Stomach smooth muscle (tissue), 2 donors: ENCODE measurements around the gene FARS2.

Experiments used
- H3K27ac ChIP-seq: one replicate; pipeline ENCODE4 v1.7.0; 2013; ENCODE audit warnings: mild to moderate bottlenecking, low read length, inconsistent platforms
- H3K27me3 ChIP-seq, 2 donors: one replicate each; pipeline ENCODE4 v1.7.0; 2013; ENCODE audit warnings: low read length in 2 of 2; ENCODE audit not compliant: insufficient read depth in 2 of 2, control insufficient read depth in 1 of 2
- H3K36me3 ChIP-seq, 2 donors: one replicate each; pipeline ENCODE4 v1.7.0; 2013; ENCODE audit warnings: low read length in 2 of 2; ENCODE audit not compliant: control insufficient read depth in 2 of 2, insufficient read depth in 2 of 2
- H3K4me1 ChIP-seq: one replicate; pipeline ENCODE4 v1.7.0; 2013; ENCODE audit warnings: low read length; ENCODE audit not compliant: control insufficient read depth, insufficient read depth
- H3K4me3 ChIP-seq, 2 donors: one replicate each; pipeline ENCODE4 v1.7.0; 2013; ENCODE audit warnings: low read length in 2 of 2
- H3K9ac ChIP-seq, 2 donors: one replicate each; pipeline ENCODE4 v1.7.0; 2013; ENCODE audit warnings: low read length in 2 of 2, mild to moderate bottlenecking in 1 of 2
- H3K9me3 ChIP-seq, 2 donors: one replicate each; pipeline ENCODE4 v1.7.0; 2013; ENCODE audit warnings: low read length in 2 of 2; ENCODE audit not compliant: control insufficient read depth in 2 of 2
- donor health status: healthy.
- donor health status: Pancreatic carcinoma.

FARS2 gene

DNA sequence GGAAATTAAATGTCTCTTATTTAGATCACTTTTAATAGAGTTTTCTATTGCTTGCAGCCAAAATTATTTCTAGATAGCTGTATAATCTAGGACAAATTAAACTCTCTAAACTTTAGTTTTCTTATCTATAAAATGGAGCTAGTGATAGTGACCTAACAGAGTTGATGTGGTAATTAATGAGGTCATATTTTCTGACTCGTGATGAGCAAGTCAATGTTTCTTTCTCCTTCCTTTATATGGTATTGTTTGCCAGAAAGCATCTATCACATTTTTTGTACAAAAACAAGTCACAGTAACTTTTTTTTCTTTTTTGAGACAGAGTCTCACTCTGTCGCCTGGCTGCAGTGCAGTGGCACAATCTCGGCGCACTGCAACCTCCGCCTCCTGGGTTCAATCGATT lies 267.7 kb downstream of the FARS2 start:
- no peak overlapping the region for H3K9ac ChIP-seq
- H3K27me3 ChIP-seq = no peaks in the 10 kb centered on the region
- no peaks in the 10 kb centered on the region for H3K4me1 ChIP-seq
- H3K27ac ChIP-seq = no peak overlapping the region
- H3K9me3 ChIP-seq = no peaks in the 10 kb centered on the region
- no peaks in the 10 kb centered on the region for H3K36me3 ChIP-seq
- no peak overlapping the region for H3K4me3 ChIP-seq

DNA sequence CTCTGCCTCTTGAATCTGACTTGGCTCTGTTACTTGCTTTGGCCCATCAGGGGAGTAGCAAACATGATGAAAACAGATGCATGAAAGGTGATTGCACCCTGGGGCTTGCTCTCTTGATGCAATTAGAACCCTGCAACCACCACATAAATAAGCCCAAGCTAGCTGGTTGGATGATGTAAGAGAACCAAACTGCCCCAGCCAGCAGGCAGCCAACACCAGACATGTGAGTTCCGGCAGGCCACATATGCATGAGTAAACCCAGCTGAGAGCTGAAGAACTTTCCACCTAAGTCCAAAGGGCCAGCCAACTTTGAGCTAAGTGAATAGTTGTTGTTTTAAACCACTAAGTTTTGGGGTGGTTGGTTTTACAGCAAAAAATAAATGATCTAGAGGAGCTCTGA lies 268.4 kb downstream of the FARS2 start:
- Histone ChIP-seq H3K9me3 (no peaks in the 10 kb centered on the region), H3K9ac (no peak overlapping the region), H3K4me3 (no peak overlapping the region), H3K4me1 (no peaks in the 10 kb centered on the region), H3K27ac (no peak overlapping the region), H3K36me3 (no peaks in the 10 kb centered on the region), H3K27me3 (no peaks in the 10 kb centered on the region)

GRCh38 chr6:5531161-5531560 lies 269.8 kb downstream of the FARS2 start:
- H3K27ac ChIP-seq = no peak overlapping the region
- no peaks in the 10 kb centered on the region for H3K9me3 ChIP-seq
- H3K4me3 ChIP-seq = no peak overlapping the region
- no peaks in the 10 kb centered on the region for H3K36me3 ChIP-seq
- H3K4me1 ChIP-seq = no peaks in the 10 kb centered on the region
- H3K9ac ChIP-seq = no peak overlapping the region
- no peaks in the 10 kb centered on the region for H3K27me3 ChIP-seq

- Histone ChIP-seq H3K36me3 (no peaks in the 10 kb centered on the region), H3K9me3 (no peaks in the 10 kb centered on the region), H3K9ac (no peak overlapping the region), H3K27ac (no peak overlapping the region), H3K4me1 (no peaks in the 10 kb centered on the region), H3K27me3 (no peaks in the 10 kb centered on the region), H3K4me3 (no peak overlapping the region)
These were observed 270.6 kb downstream of the FARS2 start for GRCh38 chr6:5531853-5532375.

GRCh38 chr6:5532941-5533340 lies 271.6 kb downstream of the FARS2 start:
- H3K9me3 ChIP-seq = no peaks in the 10 kb centered on the region
- no peaks in the 10 kb centered on the region for H3K4me1 ChIP-seq
- no peak overlapping the region for H3K27ac ChIP-seq
- H3K27me3 ChIP-seq = no peaks in the 10 kb centered on the region
- H3K9ac ChIP-seq = no peak overlapping the region
- H3K36me3 ChIP-seq = no peaks in the 10 kb centered on the region
- H3K4me3 ChIP-seq = no peak overlapping the region

DNA sequence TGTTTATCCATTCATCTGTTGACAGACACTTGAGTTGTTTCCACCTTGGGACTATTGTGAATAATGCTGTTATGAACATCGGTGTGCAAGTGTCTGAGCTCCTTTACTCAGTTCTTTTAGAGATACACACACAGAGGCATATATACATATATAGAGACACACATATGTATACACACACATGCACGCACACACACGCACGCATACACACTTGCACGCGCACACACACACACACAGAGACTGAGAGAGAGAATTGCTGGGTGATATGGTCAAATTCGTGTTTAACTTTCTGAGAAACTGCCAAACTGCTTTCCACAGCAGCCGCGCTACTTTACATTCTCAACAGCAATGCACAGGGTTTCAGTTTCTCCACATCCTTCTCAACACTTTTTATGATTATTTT lies 273.3 kb downstream of the FARS2 start:
- H3K9ac ChIP-seq = no peak overlapping the region
- H3K9me3 ChIP-seq = no peaks in the 10 kb centered on the region

DNA sequence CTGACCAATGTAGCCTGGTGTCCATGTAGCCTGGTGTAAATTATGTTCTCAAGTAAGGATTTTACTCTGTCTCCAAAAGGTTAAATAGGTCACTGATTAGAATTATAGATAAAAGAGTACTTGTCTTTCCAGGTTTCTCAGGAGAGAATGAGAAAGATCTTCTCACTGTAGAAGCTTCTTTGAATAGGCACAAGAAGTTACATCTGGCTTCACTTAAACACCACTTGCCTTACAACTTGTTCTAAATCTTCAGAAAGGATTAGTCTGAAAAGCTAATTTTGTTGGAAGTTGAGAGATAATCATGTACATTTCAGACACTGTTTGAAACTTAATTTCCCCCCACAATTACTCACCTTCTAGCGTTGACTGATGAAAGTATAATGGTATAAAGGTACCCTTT lies 275.3 kb downstream of the FARS2 start:
- no peaks in the 10 kb centered on the region for H3K9me3 ChIP-seq
- H3K36me3 ChIP-seq = no peaks in the 10 kb centered on the region
- H3K4me3 ChIP-seq = no peak overlapping the region
- no peak overlapping the region for H3K27ac ChIP-seq
- no peak overlapping the region for H3K9ac ChIP-seq
- no peaks in the 10 kb centered on the region for H3K4me1 ChIP-seq
- no peaks in the 10 kb centered on the region for H3K27me3 ChIP-seq

More for the DNA sequence above, 273.3 kb downstream of the FARS2 start:
- Histone ChIP-seq H3K27me3 (no peaks in the 10 kb centered on the region), H3K4me1 (no peaks in the 10 kb centered on the region), H3K4me3 (no peak overlapping the region), H3K36me3 (no peaks in the 10 kb centered on the region), H3K27ac (no peak overlapping the region)

DNA sequence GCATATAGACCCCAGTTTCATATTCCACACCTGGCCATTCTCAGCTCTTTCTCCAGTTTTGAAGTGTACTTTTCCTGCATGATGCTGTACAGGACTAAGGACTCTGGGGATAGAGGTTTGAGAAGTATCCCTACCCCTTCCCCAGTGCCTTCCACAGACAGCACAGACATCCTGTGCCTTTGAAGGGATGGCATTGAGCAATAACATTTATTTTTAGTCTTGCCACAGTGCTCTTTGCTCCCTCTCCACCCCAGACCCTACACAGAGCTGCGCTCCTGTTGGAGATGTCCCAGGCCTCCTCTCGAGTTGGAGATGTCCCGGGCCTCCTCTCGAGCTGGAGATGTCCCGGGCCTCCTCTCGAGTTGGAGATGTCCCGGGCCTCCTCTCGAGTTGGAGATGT lies 275.8 kb downstream of the FARS2 start:
- Histone ChIP-seq H3K27ac (no peak overlapping the region), H3K4me1 (no peaks in the 10 kb centered on the region), H3K4me3 (no peak overlapping the region), H3K27me3 (no peaks in the 10 kb centered on the region), H3K9me3 (no peaks in the 10 kb centered on the region), H3K36me3 (no peaks in the 10 kb centered on the region), H3K9ac (no peak overlapping the region)

DNA sequence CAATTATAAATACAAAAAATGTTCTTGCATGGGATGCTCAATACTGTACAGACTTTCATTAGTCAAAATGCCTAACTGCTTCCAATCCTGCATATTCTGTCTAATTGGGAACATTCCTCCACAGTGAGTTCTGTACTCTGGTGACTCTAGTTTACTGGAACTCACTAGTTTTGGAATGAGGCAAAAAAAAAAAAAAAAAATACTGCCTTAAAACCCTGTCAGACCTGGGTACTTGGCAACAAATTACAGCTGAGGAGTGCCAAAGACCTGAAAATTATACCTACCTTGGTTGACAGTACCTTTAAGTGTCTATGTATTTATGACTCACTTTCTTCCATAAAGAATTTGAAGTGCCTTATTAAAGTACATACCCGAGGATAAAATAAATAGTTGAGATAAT lies 276.7 kb downstream of the FARS2 start:
- Histone ChIP-seq H3K4me3 (no peak overlapping the region), H3K27me3 (no peaks in the 10 kb centered on the region), H3K27ac (no peak overlapping the region)

GRCh38 chr6:5540370-5540769 lies 279.1 kb downstream of the FARS2 start:
- H3K4me3 ChIP-seq = no peak overlapping the region
- no peak overlapping the region for H3K27ac ChIP-seq
- no peaks in the 10 kb centered on the region for H3K27me3 ChIP-seq
- no peaks in the 10 kb centered on the region for H3K9me3 ChIP-seq
- no peaks in the 10 kb centered on the region for H3K36me3 ChIP-seq
- H3K9ac ChIP-seq = no peak overlapping the region
- no peaks in the 10 kb centered on the region for H3K4me1 ChIP-seq

More for the DNA sequence above, 276.7 kb downstream of the FARS2 start:
- H3K4me1 ChIP-seq = no peaks in the 10 kb centered on the region
- H3K36me3 ChIP-seq = no peaks in the 10 kb centered on the region
- H3K9me3 ChIP-seq = no peaks in the 10 kb centered on the region
- H3K9ac ChIP-seq = no peak overlapping the region

DNA sequence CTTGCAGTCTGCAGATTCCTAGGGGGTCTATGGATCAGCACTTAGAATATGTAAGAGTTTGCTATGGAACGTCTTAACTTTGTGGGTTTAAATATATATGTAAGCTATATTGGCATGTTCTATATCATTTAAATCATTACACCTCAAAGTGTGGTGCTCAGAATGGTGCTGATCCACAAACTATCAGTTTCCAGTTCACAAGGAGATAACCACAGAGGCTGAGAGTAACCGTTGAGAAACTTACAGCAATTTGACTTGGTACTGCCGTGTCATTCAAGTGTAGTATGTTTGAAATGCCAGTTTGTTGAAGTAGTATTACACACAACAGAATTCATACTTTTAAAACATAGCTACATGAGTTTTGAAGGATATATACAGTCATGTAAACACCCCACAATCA lies 279.7 kb downstream of the FARS2 start:
- Histone ChIP-seq H3K36me3 (no peaks in the 10 kb centered on the region), H3K4me1 (no peaks in the 10 kb centered on the region), H3K9me3 (no peaks in the 10 kb centered on the region), H3K27ac (no peak overlapping the region), H3K9ac (no peak overlapping the region), H3K27me3 (no peaks in the 10 kb centered on the region), H3K4me3 (no peak overlapping the region)
